Kidney (tissue), 14 donors: ENCODE data around the gene BNC2. TPM values are rescaled to one million over a fixed set of nuclear protein-coding genes. Genes with fewer than 3 reads are reported as not detected.

ENCODE experiments used
- DNase-seq, 5 donors: peaks; one replicate each; pipeline ENCODE4 v3.0.0-alpha.2; 2013 to 2020
- FAIRE-seq: peaks from 2 replicates; lab custom pipeline; 2012; peaks lifted over from hg19 to GRCh38; lab: Jason Lieb, UNC
- H3K27ac ChIP-seq, 2 donors: one replicate each; pipeline ENCODE4 v1.7.0; 2013; ENCODE audit warnings: low read depth in 2 of 2, low read length in 2 of 2, inconsistent platforms in 1 of 2
- H3K27me3 ChIP-seq: one replicate; pipeline ENCODE4 v1.7.1; 2013; ENCODE audit warnings: low read length, inconsistent platforms; ENCODE audit not compliant: control insufficient read depth, insufficient read depth
- H3K36me3 ChIP-seq, 3 donors: one replicate each; pipeline versions ENCODE4 v1.7.0 to v1.7.1; 2013; ENCODE audit warnings: low read length in 3 of 3, control low read depth in 1 of 3, inconsistent platforms in 1 of 3; ENCODE audit not compliant: insufficient read depth in 3 of 3, control insufficient read depth in 2 of 3
- H3K4me1 ChIP-seq, 3 donors: one replicate each; pipeline versions ENCODE4 v1.7.0 to v1.7.1; 2013; ENCODE audit warnings: low read length in 3 of 3, inconsistent platforms in 1 of 3, low read depth in 1 of 3; ENCODE audit not compliant: control insufficient read depth in 2 of 3, insufficient read depth in 2 of 3
- H3K4me3 ChIP-seq, 3 donors: one replicate each; pipeline versions ENCODE4 v1.7.0 to v1.8.1; 2013; ENCODE audit warnings: low read length in 3 of 3, control low read depth in 1 of 3, inconsistent platforms in 1 of 3
- H3K9ac ChIP-seq, 3 donors: one replicate each; pipeline versions ENCODE4 v1.7.0 to v1.7.1; 2013; ENCODE audit warnings: low read length in 3 of 3, control low read depth in 1 of 3, inconsistent platforms in 1 of 3
- H3K9me3 ChIP-seq, 3 donors: one replicate each; pipeline versions ENCODE4 v1.7.0 to v1.7.1; 2013; ENCODE audit warnings: low read length in 3 of 3, control low read depth in 1 of 3, inconsistent platforms in 1 of 3; ENCODE audit not compliant: control insufficient read depth in 2 of 3, insufficient read depth in 1 of 3
- intact Hi-C: fragments of 100-400 bp; cut with DNase I; formaldehyde crosslinking; loops from one replicate; pipeline ENCODE4 v1.11.1; 2022
- polyA plus RNA-seq: library from polyadenylated mRNA; stranded (reverse); fragments of 350-450 nt; fragmentation: Illumina TruSeq; extraction: RNeasy Lipid Tissue Mini Kit (QIAGEN cat#74804); gene quantifications from one replicate; pipeline ENCODE4 v1.2.3, GENCODE V29; 2014; ENCODE audit warnings: low read depth, low replicate concordance; ENCODE audit not compliant: insufficient read depth
- total RNA-seq: library from RNA; stranded (reverse); fragmentation: NEBNext Ultra II Directional; extraction: Animal tissue kit (Norgen Biotek cat#: 25700); gene quantifications from one replicate; pipeline ENCODE4 v1.2.1, GENCODE V29; 2021
- TF ChIP-seq, protein P1 (sequence below): IDR thresholded peaks from 3 replicates; pipeline ENCODE4 v1.5.1; 2012; ENCODE audit warnings: mild to moderate bottlenecking, moderate library complexity, borderline replicate concordance; ENCODE audit not compliant: insufficient read depth; ENCODE audit errors: extremely low read depth
- donor health status: control.
- donor health status: control.
- donor health status: control.
- donor health status: control.
- donor health status: control.
- donor health status: DM: yes; HTN: yes; CAD: no.
- donor health status: Normal renal cell carcinoma (clear cell type).

BNC2 gene
- total and polyA plus RNA-seq, 2 donors from 2014 or later: 5.4 to 37.9 TPM

DNA sequence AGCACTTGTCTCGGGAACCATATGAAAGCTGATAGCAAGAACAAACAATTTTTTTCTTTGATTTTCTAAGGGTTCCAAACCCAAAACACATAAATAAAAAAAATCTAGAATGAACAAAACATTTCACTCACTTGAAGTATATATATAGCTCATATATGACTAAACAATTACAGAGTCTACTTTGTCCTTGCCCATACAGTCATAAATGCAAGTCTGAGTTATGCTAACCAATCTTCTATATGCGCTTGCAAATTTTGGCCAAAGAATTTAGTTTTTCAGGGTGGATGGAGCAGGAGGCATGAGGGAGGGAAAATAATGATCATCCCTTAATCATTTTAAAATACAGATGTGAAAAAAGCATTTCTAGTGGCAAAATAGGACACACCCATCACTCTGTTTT lies 370.1 kb downstream of the BNC2 start:
- no peak overlapping the region for H3K27ac ChIP-seq
- no peaks in the 10 kb centered on the region for H3K36me3 ChIP-seq
- FAIRE-seq: no peak
- DNase-seq: no peak
- no peaks in the 10 kb centered on the region for H3K9me3 ChIP-seq
- no peaks in the 10 kb centered on the region for H3K27me3 ChIP-seq
- TF ChIP-seq, protein P1, sequence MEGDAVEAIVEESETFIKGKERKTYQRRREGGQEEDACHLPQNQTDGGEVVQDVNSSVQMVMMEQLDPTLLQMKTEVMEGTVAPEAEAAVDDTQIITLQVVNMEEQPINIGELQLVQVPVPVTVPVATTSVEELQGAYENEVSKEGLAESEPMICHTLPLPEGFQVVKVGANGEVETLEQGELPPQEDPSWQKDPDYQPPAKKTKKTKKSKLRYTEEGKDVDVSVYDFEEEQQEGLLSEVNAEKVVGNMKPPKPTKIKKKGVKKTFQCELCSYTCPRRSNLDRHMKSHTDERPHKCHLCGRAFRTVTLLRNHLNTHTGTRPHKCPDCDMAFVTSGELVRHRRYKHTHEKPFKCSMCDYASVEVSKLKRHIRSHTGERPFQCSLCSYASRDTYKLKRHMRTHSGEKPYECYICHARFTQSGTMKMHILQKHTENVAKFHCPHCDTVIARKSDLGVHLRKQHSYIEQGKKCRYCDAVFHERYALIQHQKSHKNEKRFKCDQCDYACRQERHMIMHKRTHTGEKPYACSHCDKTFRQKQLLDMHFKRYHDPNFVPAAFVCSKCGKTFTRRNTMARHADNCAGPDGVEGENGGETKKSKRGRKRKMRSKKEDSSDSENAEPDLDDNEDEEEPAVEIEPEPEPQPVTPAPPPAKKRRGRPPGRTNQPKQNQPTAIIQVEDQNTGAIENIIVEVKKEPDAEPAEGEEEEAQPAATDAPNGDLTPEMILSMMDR: no peak
- no peak overlapping the region for H3K4me3 ChIP-seq
- no peaks in the 10 kb centered on the region for H3K4me1 ChIP-seq
- intact Hi-C loops: no loop called here
- H3K9ac ChIP-seq: no peak overlapping the region

DNA sequence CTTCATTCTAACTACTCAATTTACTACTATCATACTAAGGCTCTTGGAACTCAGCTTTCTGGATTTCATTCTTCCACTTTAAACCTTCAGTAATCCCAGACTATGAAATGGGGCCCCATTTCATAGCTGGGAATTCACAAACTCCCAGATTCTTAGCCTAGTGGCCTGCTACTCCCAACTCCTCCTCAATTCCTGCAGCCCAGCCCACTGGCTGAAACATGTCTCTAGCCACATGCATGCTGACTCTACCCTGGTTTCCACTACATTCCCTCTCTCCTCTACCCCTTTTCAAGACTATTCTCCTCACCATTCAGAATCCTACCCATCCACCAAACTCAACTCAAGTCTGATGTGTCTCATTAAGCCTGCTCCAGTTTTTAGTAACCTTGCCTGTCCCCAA lies 370.6 kb downstream of the BNC2 start:
- H3K9ac ChIP-seq: no peak overlapping the region
- no peaks in the 10 kb centered on the region for H3K9me3 ChIP-seq
- no peaks in the 10 kb centered on the region for H3K27me3 ChIP-seq
- intact Hi-C loops: no loop called here
- no peak overlapping the region for H3K4me3 ChIP-seq
- FAIRE-seq (no peak), DNase-seq (no peak)
- no peak overlapping the region for H3K27ac ChIP-seq
- H3K36me3 ChIP-seq: no peaks in the 10 kb centered on the region
- no peaks in the 10 kb centered on the region for H3K4me1 ChIP-seq
- TF ChIP-seq, protein P1: no peak

DNA sequence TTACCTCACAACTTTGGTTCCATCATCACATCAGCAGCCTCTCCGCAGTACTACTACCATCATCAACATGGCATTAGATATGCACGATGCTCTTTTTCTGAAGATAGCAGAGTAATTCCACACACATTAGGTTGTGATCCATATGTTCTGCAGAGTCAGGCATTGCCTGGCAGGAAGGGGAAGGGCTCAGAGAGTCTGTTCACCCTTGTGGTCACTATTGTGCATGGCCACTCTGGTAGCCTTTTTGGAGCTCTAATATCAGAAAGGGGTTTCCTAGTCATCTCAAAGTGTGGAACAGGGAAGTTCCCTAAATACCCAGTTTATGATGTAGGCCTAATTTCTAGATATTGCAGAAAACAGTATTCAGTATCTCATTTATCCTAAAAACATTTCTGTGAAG lies 373.6 kb downstream of the BNC2 start:
- DNase-seq (no peak), FAIRE-seq (no peak)
- H3K27ac ChIP-seq: no peak overlapping the region
- no peaks in the 10 kb centered on the region for H3K4me1 ChIP-seq
- intact Hi-C loops: no loop called here
- H3K9me3 ChIP-seq: no peaks in the 10 kb centered on the region
- H3K9ac ChIP-seq: no peak overlapping the region
- H3K4me3 ChIP-seq: no peak overlapping the region
- H3K36me3 ChIP-seq: no peaks in the 10 kb centered on the region
- H3K27me3 ChIP-seq: no peaks in the 10 kb centered on the region
- TF ChIP-seq, protein P1: no peak

DNA sequence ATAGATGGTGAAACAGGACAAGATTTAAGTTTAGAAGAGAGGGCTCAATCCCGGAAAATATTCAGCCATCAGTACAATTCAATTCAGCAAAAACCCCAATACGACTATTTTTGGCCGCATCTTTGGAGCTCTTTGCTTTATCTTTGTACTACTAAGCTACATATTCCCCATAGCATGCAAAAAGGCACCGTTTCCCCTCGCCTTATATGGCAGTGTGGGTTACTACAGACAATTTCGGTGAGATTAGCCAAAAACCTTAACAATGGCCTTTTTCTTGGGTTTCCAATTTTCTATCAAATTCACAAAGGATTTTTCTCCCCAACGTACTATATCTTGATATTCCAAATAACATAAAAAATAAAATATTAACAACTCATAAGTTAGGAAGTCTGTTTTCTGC lies 382.6 kb downstream of the BNC2 start:
- Histone ChIP-seq H3K4me1 (peaks cover 0 to 14% (median 2%) of the 10 kb centered on the region in 3 donors), H3K9ac (no peak overlapping the region), H3K27me3 (no peaks in the 10 kb centered on the region), H3K27ac (no peak overlapping the region), H3K9me3 (no peaks in the 10 kb centered on the region), H3K36me3 (no peaks in the 10 kb centered on the region), H3K4me3 (no peak overlapping the region)
- DNase-seq (no peak), FAIRE-seq (no peak)
- intact Hi-C loops: no loop called here
- TF ChIP-seq, protein P1: no peak
